K562 treated with DMSO at 1 percent for 24 hours (cell line): ENCODE measurements around the gene SPATA31E1. TPM values are rescaled to one million over a fixed set of nuclear protein-coding genes. Genes with fewer than 3 reads are reported as not detected.

Experiments used
- total RNA-seq: library from RNA; unstranded; fragments of 300-600 nt; gene quantifications from 2 replicates; pipeline ENCODE4 v1.2.3, GENCODE V29; 2022; ENCODE audit warnings: low read depth; ENCODE audit not compliant: insufficient read depth

Gene SPATA31E1
- not detected in 2 replicates for total RNA-seq

GRCh38 chr9:87882627-87883026 lies at the start of gene SPATA31E1:
TSS of gene SPATA31E1 (plus strand) at chr9:87882877. CDS start at chr9:87882892, 15 bp downstream.

GRCh38 chr9:87917662-87918061 lies 35.0 kb downstream of the SPATA31E1 start, which contains the start of gene SPATA31C1:
TSS of gene SPATA31C1 (plus strand) at chr9:87917962.

Other genes with a start within 250 kb of the SPATA31E1 start
- 112 and 115 TPM in 2 replicates for gene CTSL, start 156.8 kb upstream of the SPATA31E1 start, total RNA-seq
- gene SPATA31C1, start 35.1 kb downstream of the SPATA31E1 start, total RNA-seq, result not detected in 2 replicates
- 2.0 TPM in 2 replicates for gene CDK20, start 91.7 kb downstream of the SPATA31E1 start, total RNA-seq